ENCODE results near the gene IRX5. TPM values are rescaled to one million over a fixed set of nuclear protein-coding genes. Genes with fewer than 3 reads are reported as not detected.

IRX5 gene
- total RNA-seq, 3 donors from 2014 or later, result 10.9 to 119 (median 59.0) TPM

- H3K4me1 ChIP-seq, result peaks cover 0 to 3% of the 10 kb centered on the region in 2 donors
- DNase-seq (ENCODE audit: low spot score in 2 of 2), result no peak
- intact Hi-C loops (cut with DNase I; ENCODE audit: low total_unique reads), result no loop called here
- H3K27me3 ChIP-seq, result peaks cover 0 to 3% of the 10 kb centered on the region in 2 donors
- peak overlapping the region; percentile 81 to 95 (median 88) for H3K4me3 ChIP-seq
- no peaks in the 10 kb centered on the region for H3K36me3 ChIP-seq
- no peaks in the 10 kb centered on the region for H3K9me3 ChIP-seq
- H3K27ac ChIP-seq, result peak overlapping the region; percentile 98 to 99
- no peak for TF ChIP-seq CTCF (IDR thresholded peaks at IDR 0.05)
- TF ChIP-seq POLR2A (IDR thresholded peaks at IDR 0.05), result no peak
- peak in 2 of 3 donors; percentile 16 to 25 for TF ChIP-seq POLR2AphosphoS5 (IDR thresholded peaks at IDR 0.05)
Observed at GRCh38 chr16:54933281-54934011, 2.8 kb downstream of the IRX5 start.

GRCh38 chr16:54934481-54935265, 4.0 kb downstream of the IRX5 start:
- Histone ChIP-seq H3K9me3 (no peaks in the 10 kb centered on the region), H3K27ac (peak overlapping the region; percentile 97 to 98), H3K4me1 (peaks cover 0 to 5% of the 10 kb centered on the region in 2 donors), H3K4me3 (peak overlapping the region; percentile 81 to 95 (median 88)), H3K36me3 (no peaks in the 10 kb centered on the region), H3K27me3 (peaks cover 0 to 3% of the 10 kb centered on the region in 2 donors)
- intact Hi-C loops (cut with DNase I; ENCODE audit: low total_unique reads), result no loop called here
- peak in 1 of 3 donors; percentile 7 for TF ChIP-seq POLR2AphosphoS5 (IDR thresholded peaks at IDR 0.05)
- peak in 1 of 3 donors; percentile 13 for TF ChIP-seq CTCF (IDR thresholded peaks at IDR 0.05)
- no peak for TF ChIP-seq POLR2A (IDR thresholded peaks at IDR 0.05)
- DNase-seq (ENCODE audit: low spot score in 2 of 2), result peak; percentile 49 to 69

- DNase-seq (ENCODE audit: low spot score in 2 of 2), result no peak
- intact Hi-C loops (cut with DNase I; ENCODE audit: low total_unique reads), result no loop called here
- H3K27me3 ChIP-seq, result peaks cover 0 to 3% of the 10 kb centered on the region in 2 donors
- no peaks in the 10 kb centered on the region for H3K9me3 ChIP-seq
- H3K27ac ChIP-seq, result peak overlapping the region; percentile 97 to 98
- peak overlapping the region; percentile 81 to 95 (median 88) for H3K4me3 ChIP-seq
- peaks cover 0 to 5% of the 10 kb centered on the region in 2 donors for H3K4me1 ChIP-seq
- TF ChIP-seq CTCF (IDR thresholded peaks at IDR 0.05), result no peak
- TF ChIP-seq POLR2AphosphoS5 (IDR thresholded peaks at IDR 0.05), result no peak
- no peak for TF ChIP-seq POLR2A (IDR thresholded peaks at IDR 0.05)
- H3K36me3 ChIP-seq, result no peaks in the 10 kb centered on the region
Observed at GRCh38 chr16:54935266-54935968, 4.8 kb downstream of the IRX5 start.

- Histone ChIP-seq H3K27ac (peak overlapping the region; percentile 97 to 98), H3K36me3 (no peaks in the 10 kb centered on the region), H3K9me3 (no peaks in the 10 kb centered on the region), H3K4me3 (peak overlapping the region; percentile 81 to 95 (median 88)), H3K27me3 (peaks cover 0 to 3% of the 10 kb centered on the region in 2 donors), H3K4me1 (peaks cover 0 to 5% of the 10 kb centered on the region in 2 donors)
- TF ChIP-seq POLR2AphosphoS5 (IDR thresholded peaks at IDR 0.05) (no peak), POLR2A (IDR thresholded peaks at IDR 0.05) (no peak), CTCF (IDR thresholded peaks at IDR 0.05) (no peak)
- DNase-seq (ENCODE audit: low spot score in 2 of 2), result no peak
- intact Hi-C loops (cut with DNase I; ENCODE audit: low total_unique reads), result loop anchor here (1.0 kb wide), 1 partner anchor 651 kb away; no protein-coding TSS in a partner anchor
Observed at GRCh38 chr16:54936201-54936978, 5.7 kb downstream of the IRX5 start.
